Kidney (tissue), 14 donors: ENCODE data around the gene SLC22A1. TPM values are rescaled to one million over a fixed set of nuclear protein-coding genes. Genes with fewer than 3 reads are reported as not detected.

Experiments
- DNase-seq, 5 donors: peaks; one replicate each; pipeline ENCODE4 v3.0.0-alpha.2; 2013 to 2020
- FAIRE-seq: peaks from 2 replicates; lab custom pipeline; 2012; peaks lifted over from hg19 to GRCh38; lab: Jason Lieb, UNC
- H3K27ac ChIP-seq, 2 donors: one replicate each; pipeline ENCODE4 v1.7.0; 2013; ENCODE audit warnings: low read depth in 2 of 2, low read length in 2 of 2, inconsistent platforms in 1 of 2
- H3K27me3 ChIP-seq: one replicate; pipeline ENCODE4 v1.7.1; 2013; ENCODE audit warnings: low read length, inconsistent platforms; ENCODE audit not compliant: control insufficient read depth, insufficient read depth
- H3K36me3 ChIP-seq, 3 donors: one replicate each; pipeline versions ENCODE4 v1.7.0 to v1.7.1; 2013; ENCODE audit warnings: low read length in 3 of 3, control low read depth in 1 of 3, inconsistent platforms in 1 of 3; ENCODE audit not compliant: insufficient read depth in 3 of 3, control insufficient read depth in 2 of 3
- H3K4me1 ChIP-seq, 3 donors: one replicate each; pipeline versions ENCODE4 v1.7.0 to v1.7.1; 2013; ENCODE audit warnings: low read length in 3 of 3, inconsistent platforms in 1 of 3, low read depth in 1 of 3; ENCODE audit not compliant: control insufficient read depth in 2 of 3, insufficient read depth in 2 of 3
- H3K4me3 ChIP-seq, 3 donors: one replicate each; pipeline versions ENCODE4 v1.7.0 to v1.8.1; 2013; ENCODE audit warnings: low read length in 3 of 3, control low read depth in 1 of 3, inconsistent platforms in 1 of 3
- H3K9ac ChIP-seq, 3 donors: one replicate each; pipeline versions ENCODE4 v1.7.0 to v1.7.1; 2013; ENCODE audit warnings: low read length in 3 of 3, control low read depth in 1 of 3, inconsistent platforms in 1 of 3
- H3K9me3 ChIP-seq, 3 donors: one replicate each; pipeline versions ENCODE4 v1.7.0 to v1.7.1; 2013; ENCODE audit warnings: low read length in 3 of 3, control low read depth in 1 of 3, inconsistent platforms in 1 of 3; ENCODE audit not compliant: control insufficient read depth in 2 of 3, insufficient read depth in 1 of 3
- intact Hi-C: fragments of 100-400 bp; cut with DNase I; formaldehyde crosslinking; loops from one replicate; pipeline ENCODE4 v1.11.1; 2022
- polyA plus RNA-seq: library from polyadenylated mRNA; stranded (reverse); fragments of 350-450 nt; fragmentation: Illumina TruSeq; extraction: RNeasy Lipid Tissue Mini Kit (QIAGEN cat#74804); gene quantifications from one replicate; pipeline ENCODE4 v1.2.3, GENCODE V29; 2014; ENCODE audit warnings: low read depth, low replicate concordance; ENCODE audit not compliant: insufficient read depth
- total RNA-seq: library from RNA; stranded (reverse); fragmentation: NEBNext Ultra II Directional; extraction: Animal tissue kit (Norgen Biotek cat#: 25700); gene quantifications from one replicate; pipeline ENCODE4 v1.2.1, GENCODE V29; 2021
- TF ChIP-seq, protein P1 (sequence below): IDR thresholded peaks from 3 replicates; pipeline ENCODE4 v1.5.1; 2012; ENCODE audit warnings: mild to moderate bottlenecking, moderate library complexity, borderline replicate concordance; ENCODE audit not compliant: insufficient read depth; ENCODE audit errors: extremely low read depth
- donor health status: control.
- donor health status: control.
- donor health status: control.
- donor health status: control.
- donor health status: control.
- donor health status: DM: yes; HTN: yes; CAD: no.
- donor health status: Normal renal cell carcinoma (clear cell type).

The SLC22A1 gene
- total and polyA plus RNA-seq, 2 donors from 2014 or later, result 1.4 to 2.3 TPM

- H3K27me3 ChIP-seq, result no peaks in the 10 kb centered on the region
- intact Hi-C loops, result no loop called here
- H3K36me3 ChIP-seq, result peaks cover 4 to 52% (median 47%) of the 10 kb centered on the region in 3 donors
- peaks cover 0 to 11% (median 0%) of the 10 kb centered on the region in 3 donors for H3K4me1 ChIP-seq
- H3K9ac ChIP-seq, result no peak overlapping the region
- H3K9me3 ChIP-seq, result no peaks in the 10 kb centered on the region
- no peak overlapping the region for H3K4me3 ChIP-seq
- FAIRE-seq, result no peak
- no peak for DNase-seq
- no peak overlapping the region for H3K27ac ChIP-seq
- TF ChIP-seq, protein P1, sequence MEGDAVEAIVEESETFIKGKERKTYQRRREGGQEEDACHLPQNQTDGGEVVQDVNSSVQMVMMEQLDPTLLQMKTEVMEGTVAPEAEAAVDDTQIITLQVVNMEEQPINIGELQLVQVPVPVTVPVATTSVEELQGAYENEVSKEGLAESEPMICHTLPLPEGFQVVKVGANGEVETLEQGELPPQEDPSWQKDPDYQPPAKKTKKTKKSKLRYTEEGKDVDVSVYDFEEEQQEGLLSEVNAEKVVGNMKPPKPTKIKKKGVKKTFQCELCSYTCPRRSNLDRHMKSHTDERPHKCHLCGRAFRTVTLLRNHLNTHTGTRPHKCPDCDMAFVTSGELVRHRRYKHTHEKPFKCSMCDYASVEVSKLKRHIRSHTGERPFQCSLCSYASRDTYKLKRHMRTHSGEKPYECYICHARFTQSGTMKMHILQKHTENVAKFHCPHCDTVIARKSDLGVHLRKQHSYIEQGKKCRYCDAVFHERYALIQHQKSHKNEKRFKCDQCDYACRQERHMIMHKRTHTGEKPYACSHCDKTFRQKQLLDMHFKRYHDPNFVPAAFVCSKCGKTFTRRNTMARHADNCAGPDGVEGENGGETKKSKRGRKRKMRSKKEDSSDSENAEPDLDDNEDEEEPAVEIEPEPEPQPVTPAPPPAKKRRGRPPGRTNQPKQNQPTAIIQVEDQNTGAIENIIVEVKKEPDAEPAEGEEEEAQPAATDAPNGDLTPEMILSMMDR, result no peak
These were observed 26.3 kb upstream of the SLC22A1 start for GRCh38 chr6:160095146-160095845.

- Histone ChIP-seq H3K9ac (no peak overlapping the region), H3K4me3 (no peak overlapping the region), H3K36me3 (peaks cover 0 to 53% (median 29%) of the 10 kb centered on the region in 3 donors), H3K9me3 (no peaks in the 10 kb centered on the region), H3K27me3 (no peaks in the 10 kb centered on the region), H3K4me1 (peaks cover 0 to 3% (median 3%) of the 10 kb centered on the region in 3 donors), H3K27ac (peak overlapping the region; percentile 8 to 38)
- FAIRE-seq (no peak), DNase-seq (no peak)
- TF ChIP-seq, protein P1, result no peak
- intact Hi-C loops, result no loop called here
These were observed 20.1 kb upstream of the SLC22A1 start for GRCh38 chr6:160101277-160102205.

DNA sequence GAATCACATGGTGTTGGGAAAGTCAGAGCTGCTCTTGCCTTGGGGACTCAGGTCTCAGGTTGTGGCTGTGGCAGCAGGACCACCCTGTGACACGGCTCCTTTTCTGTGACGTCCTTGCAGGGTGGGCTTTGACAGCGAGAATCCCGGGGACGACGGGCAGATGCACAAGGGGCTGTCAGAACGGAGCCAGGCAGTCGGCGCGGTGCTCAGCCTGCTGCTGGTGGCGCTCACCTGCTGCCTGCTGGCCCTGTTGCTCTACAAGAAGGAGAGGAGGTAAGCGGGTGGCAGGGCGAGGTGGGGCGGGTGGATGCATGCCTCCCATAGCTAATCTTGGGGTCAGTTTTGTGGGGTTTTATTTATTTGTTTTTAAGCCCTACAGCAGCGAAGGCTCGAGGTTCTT lies 19.2 kb upstream of the SLC22A1 start:
- intact Hi-C loops, result no loop called here
- TF ChIP-seq, protein P1, result no peak
- no peak overlapping the region for H3K27ac ChIP-seq
- H3K4me1 ChIP-seq, result peaks cover 0 to 4% (median 3%) of the 10 kb centered on the region in 3 donors
- no peaks in the 10 kb centered on the region for H3K27me3 ChIP-seq
- no peak overlapping the region for H3K4me3 ChIP-seq
- H3K9me3 ChIP-seq, result no peaks in the 10 kb centered on the region
- DNase-seq (no peak), FAIRE-seq (no peak)
- no peak overlapping the region for H3K9ac ChIP-seq
- peaks cover 0 to 46% (median 25%) of the 10 kb centered on the region in 3 donors for H3K36me3 ChIP-seq
